SK-N-SH treated with all-trans-retinoic acid at 6 μM for 48 hours (cell line): Measurements from ENCODE around the gene SIPA1.

Source experiments
- ATAC-seq: fragments of 200-7000 bp; cut with Tn5 transposase; 3 replicates; pipeline ENCODE4 v1.9.1; 2020; ENCODE audit warnings: mild to moderate bottlenecking, moderate library complexity
- ARNTL ChIP-seq: fragments of 450-650 bp; formaldehyde crosslinking; IDR thresholded peaks from 2 replicates; pipeline ENCODE4 v1.5.0; 2020; ENCODE audit warnings: low read depth, mild to moderate bottlenecking, moderate library complexity, borderline replicate concordance
- BACH2 ChIP-seq: fragments of 250-450 bp; sonication (Bioruptor Pico); IDR thresholded peaks from 2 replicates; pipeline ENCODE4 v1.9.0; 2021; ENCODE audit warnings: mild to moderate bottlenecking, borderline replicate concordance
- CSDC2 ChIP-seq: fragments of 250-450 bp; sonication (Bioruptor Pico); IDR thresholded peaks from 2 replicates; pipeline ENCODE4 v1.5.0; 2020; ENCODE audit warnings: mild to moderate bottlenecking, moderate library complexity
- ESRRG ChIP-seq: fragments of 250-450 bp; sonication (Bioruptor Pico); IDR thresholded peaks from 2 replicates; pipeline ENCODE4 v1.6.1; 2021; ENCODE audit warnings: mild to moderate bottlenecking
- ISL1 ChIP-seq: fragments of 250-450 bp; sonication (Bioruptor Pico); IDR thresholded peaks from 2 replicates; pipeline ENCODE4 v2.1.2; 2022; ENCODE audit warnings: mild to moderate bottlenecking, moderate library complexity
- PPARA ChIP-seq: fragments of 250-450 bp; sonication (Bioruptor Pico); IDR thresholded peaks from 2 replicates; pipeline ENCODE4 v1.5.0; 2020; ENCODE audit warnings: mild to moderate bottlenecking, borderline replicate concordance
- RARB ChIP-seq: fragments of 250-450 bp; sonication (Bioruptor Pico); IDR thresholded peaks from 2 replicates; pipeline ENCODE4 v1.8.0; 2021; ENCODE audit warnings: mild to moderate bottlenecking, moderate library complexity
- SNAI2 ChIP-seq: fragments of 250-450 bp; sonication (Bioruptor Pico); IDR thresholded peaks from 2 replicates; pipeline ENCODE4 v1.5.0; 2020; ENCODE audit warnings: mild to moderate bottlenecking, moderate library complexity
- TCF4 ChIP-seq: fragments of 250-450 bp; sonication (Bioruptor Pico); IDR thresholded peaks from 2 replicates; pipeline ENCODE4 v1.8.0; 2021; ENCODE audit warnings: mild to moderate bottlenecking, moderate library complexity, borderline replicate concordance
- TOX ChIP-seq: fragments of 250-450 bp; sonication (Bioruptor Pico); IDR thresholded peaks from 2 replicates; pipeline ENCODE4 v1.8.0; 2021; ENCODE audit warnings: mild to moderate bottlenecking, moderate library complexity, borderline replicate concordance
- ZFP3 ChIP-seq: fragments of 250-450 bp; sonication (Bioruptor Pico); IDR thresholded peaks from 2 replicates; pipeline ENCODE4 v1.5.0; 2020; ENCODE audit warnings: mild to moderate bottlenecking, moderate library complexity
- ZFP30 ChIP-seq: fragments of 450-650 bp; formaldehyde crosslinking; IDR thresholded peaks from 2 replicates; pipeline ENCODE4 v1.5.0; 2022; ENCODE audit warnings: mild to moderate bottlenecking, moderate library complexity
- ZNF565 ChIP-seq: fragments of 450-650 bp; formaldehyde crosslinking; conservative IDR thresholded peaks from 2 replicates; pipeline ENCODE4 v1.5.0; 2020; ENCODE audit warnings: low read depth, mild to moderate bottlenecking, moderate library complexity
- ZNF70 ChIP-seq: fragments of 450-650 bp; formaldehyde crosslinking; IDR thresholded peaks from 2 replicates; pipeline ENCODE4 v1.5.0; 2020; ENCODE audit warnings: mild to moderate bottlenecking, moderate library complexity
- ZNF8 ChIP-seq: fragments of 450-650 bp; formaldehyde crosslinking; IDR thresholded peaks from 2 replicates; pipeline ENCODE4 v1.5.0; 2020; ENCODE audit warnings: mild to moderate bottlenecking, moderate library complexity
- TF ChIP-seq, protein P1 (sequence below): fragments of 250-450 bp; sonication (Bioruptor Pico); IDR thresholded peaks from 2 replicates; pipeline ENCODE4 v1.8.0; 2020; ENCODE audit warnings: mild to moderate bottlenecking, moderate library complexity, borderline replicate concordance
- TF ChIP-seq, protein P2 (sequence below): fragments of 250-450 bp; sonication (Bioruptor Pico); IDR thresholded peaks from 2 replicates; pipeline ENCODE4 v1.5.0; 2020; ENCODE audit warnings: mild to moderate bottlenecking, moderate library complexity
- TF ChIP-seq, protein P3 (sequence below): fragments of 250-450 bp; sonication (Bioruptor Pico); IDR thresholded peaks from 2 replicates; pipeline ENCODE4 v1.8.0; 2021; ENCODE audit warnings: low read depth, mild to moderate bottlenecking, moderate library complexity, borderline replicate concordance

SIPA1 gene

DNA sequence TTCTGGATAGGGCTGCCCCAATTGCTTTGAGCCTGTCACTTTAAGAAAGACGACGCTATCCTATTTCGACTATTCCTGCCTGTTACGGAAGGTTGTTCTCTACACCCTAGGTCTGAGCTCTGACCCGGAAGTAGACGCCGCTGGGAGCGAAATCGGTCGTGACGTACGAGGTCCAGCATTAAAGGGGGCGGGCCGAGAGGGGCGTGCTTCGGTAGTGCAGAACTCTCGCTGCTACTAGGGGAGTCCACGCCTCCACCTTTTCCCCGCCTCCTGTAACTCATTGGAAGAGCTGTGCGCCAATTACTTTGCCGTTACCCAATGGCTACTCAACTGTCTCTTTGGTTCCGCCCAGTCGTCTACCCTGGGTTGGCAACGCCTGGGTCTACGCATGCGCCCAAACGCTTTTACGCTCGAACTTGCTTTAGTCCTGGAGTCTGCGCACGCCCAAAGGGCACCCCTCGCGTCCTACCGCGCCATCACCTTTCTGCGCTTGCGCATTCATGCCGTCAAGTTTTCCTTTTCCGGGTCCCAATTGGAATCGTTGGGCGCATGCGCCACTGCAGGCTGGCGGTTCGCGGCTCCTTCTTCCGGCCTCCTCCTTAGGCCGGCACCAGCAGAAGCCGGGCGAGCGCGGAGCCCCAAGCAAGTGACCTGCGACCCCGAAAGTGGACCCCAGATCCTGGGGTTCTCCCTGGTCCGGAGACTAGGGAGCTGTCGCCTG is 22.5 kb upstream of the SIPA1 start, which contains the start of gene PCNX3:
Gene PCNX3 (plus strand): TSS at position 548 of the 721 bp plus-strand sequence. CDS start 536 bp downstream, outside the sequence.
- ATAC-seq = peak; percentile 88
- TF ChIP-seq TOX (CRISPR knock-in tag) (no peak), PPARA (no peak), ISL1 (CRISPR knock-in tag) (no peak), ESRRG (CRISPR knock-in tag) (no peak), ZNF8 (CRISPR knock-in tag) (no peak), CSDC2 (CRISPR knock-in tag) (no peak), ZFP30 (CRISPR knock-in tag) (no peak), SNAI2 (CRISPR knock-in tag) (no peak), ARNTL (CRISPR knock-in tag) (no peak), TCF4 (CRISPR knock-in tag) (no peak), ZNF565 (CRISPR knock-in tag) (no peak), RARB (CRISPR knock-in tag) (no peak), BACH2 (CRISPR knock-in tag) (no peak)
- TF ChIP-seq, protein P1, sequence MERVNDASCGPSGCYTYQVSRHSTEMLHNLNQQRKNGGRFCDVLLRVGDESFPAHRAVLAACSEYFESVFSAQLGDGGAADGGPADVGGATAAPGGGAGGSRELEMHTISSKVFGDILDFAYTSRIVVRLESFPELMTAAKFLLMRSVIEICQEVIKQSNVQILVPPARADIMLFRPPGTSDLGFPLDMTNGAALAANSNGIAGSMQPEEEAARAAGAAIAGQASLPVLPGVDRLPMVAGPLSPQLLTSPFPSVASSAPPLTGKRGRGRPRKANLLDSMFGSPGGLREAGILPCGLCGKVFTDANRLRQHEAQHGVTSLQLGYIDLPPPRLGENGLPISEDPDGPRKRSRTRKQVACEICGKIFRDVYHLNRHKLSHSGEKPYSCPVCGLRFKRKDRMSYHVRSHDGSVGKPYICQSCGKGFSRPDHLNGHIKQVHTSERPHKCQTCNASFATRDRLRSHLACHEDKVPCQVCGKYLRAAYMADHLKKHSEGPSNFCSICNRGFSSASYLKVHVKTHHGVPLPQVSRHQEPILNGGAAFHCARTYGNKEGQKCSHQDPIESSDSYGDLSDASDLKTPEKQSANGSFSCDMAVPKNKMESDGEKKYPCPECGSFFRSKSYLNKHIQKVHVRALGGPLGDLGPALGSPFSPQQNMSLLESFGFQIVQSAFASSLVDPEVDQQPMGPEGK (CRISPR knock-in tag) = no peak
- TF ChIP-seq, protein P2, sequence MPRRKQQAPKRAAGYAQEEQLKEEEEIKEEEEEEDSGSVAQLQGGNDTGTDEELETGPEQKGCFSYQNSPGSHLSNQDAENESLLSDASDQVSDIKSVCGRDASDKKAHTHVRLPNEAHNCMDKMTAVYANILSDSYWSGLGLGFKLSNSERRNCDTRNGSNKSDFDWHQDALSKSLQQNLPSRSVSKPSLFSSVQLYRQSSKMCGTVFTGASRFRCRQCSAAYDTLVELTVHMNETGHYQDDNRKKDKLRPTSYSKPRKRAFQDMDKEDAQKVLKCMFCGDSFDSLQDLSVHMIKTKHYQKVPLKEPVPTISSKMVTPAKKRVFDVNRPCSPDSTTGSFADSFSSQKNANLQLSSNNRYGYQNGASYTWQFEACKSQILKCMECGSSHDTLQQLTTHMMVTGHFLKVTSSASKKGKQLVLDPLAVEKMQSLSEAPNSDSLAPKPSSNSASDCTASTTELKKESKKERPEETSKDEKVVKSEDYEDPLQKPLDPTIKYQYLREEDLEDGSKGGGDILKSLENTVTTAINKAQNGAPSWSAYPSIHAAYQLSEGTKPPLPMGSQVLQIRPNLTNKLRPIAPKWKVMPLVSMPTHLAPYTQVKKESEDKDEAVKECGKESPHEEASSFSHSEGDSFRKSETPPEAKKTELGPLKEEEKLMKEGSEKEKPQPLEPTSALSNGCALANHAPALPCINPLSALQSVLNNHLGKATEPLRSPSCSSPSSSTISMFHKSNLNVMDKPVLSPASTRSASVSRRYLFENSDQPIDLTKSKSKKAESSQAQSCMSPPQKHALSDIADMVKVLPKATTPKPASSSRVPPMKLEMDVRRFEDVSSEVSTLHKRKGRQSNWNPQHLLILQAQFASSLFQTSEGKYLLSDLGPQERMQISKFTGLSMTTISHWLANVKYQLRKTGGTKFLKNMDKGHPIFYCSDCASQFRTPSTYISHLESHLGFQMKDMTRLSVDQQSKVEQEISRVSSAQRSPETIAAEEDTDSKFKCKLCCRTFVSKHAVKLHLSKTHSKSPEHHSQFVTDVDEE (CRISPR knock-in tag) = no peak
- TF ChIP-seq, protein P3, sequence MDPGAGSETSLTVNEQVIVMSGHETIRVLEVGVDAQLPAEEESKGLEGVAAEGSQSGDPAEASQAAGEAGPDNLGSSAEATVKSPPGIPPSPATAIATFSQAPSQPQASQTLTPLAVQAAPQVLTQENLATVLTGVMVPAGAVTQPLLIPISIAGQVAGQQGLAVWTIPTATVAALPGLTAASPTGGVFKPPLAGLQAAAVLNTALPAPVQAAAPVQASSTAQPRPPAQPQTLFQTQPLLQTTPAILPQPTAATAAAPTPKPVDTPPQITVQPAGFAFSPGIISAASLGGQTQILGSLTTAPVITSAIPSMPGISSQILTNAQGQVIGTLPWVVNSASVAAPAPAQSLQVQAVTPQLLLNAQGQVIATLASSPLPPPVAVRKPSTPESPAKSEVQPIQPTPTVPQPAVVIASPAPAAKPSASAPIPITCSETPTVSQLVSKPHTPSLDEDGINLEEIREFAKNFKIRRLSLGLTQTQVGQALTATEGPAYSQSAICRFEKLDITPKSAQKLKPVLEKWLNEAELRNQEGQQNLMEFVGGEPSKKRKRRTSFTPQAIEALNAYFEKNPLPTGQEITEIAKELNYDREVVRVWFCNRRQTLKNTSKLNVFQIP (CRISPR knock-in tag) = no peak

DNA sequence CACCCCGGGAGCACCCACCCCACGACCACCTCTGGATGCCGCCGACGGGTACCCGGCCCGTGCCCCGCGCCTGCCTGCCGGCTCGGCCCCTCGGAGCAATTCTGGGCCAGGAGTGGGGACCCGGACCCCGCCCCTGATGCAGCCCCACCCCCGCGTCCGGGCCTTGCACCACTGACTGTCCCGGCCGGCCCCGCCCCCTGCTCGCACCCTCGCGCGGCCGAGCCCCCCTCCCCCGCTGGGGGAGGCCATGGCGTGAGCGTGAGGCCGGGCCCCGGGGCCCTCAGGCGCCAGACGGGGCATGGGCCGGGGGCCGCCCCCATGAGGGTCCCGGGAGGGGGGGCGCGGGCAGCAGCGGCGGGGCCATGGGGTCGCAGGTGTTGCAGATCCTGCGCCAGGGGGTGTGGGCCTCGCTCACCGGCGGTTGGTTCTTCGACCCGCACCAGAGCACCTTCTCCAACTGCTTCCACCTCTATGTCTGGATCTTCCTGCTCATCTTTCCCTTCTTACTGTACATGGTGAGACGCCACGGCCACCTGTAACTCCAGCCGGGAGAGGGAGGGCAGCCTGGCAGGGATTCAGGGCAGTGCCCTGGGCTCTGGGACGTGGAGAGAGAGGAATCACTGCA is 21.8 kb upstream of the SIPA1 start:
- ATAC-seq = no peak
- TF ChIP-seq ZNF565 (CRISPR knock-in tag) (no peak), ZNF70 (CRISPR knock-in tag) (no peak), RARB (CRISPR knock-in tag) (no peak), CSDC2 (CRISPR knock-in tag) (no peak), ZFP3 (CRISPR knock-in tag) (no peak), SNAI2 (CRISPR knock-in tag) (no peak), ISL1 (CRISPR knock-in tag) (no peak), BACH2 (CRISPR knock-in tag) (no peak), ZNF8 (CRISPR knock-in tag) (no peak)
- TF ChIP-seq, protein P3 (CRISPR knock-in tag) = no peak
- TF ChIP-seq, protein P1 (CRISPR knock-in tag) = no peak
- TF ChIP-seq, protein P2 (CRISPR knock-in tag) = no peak
